DND-41 (cell line): Measurements from ENCODE around the gene ALDH1A2.
"Not testable (repeated sequence)": the region's sequence is repeated elsewhere in the genome, so short reads cannot be mapped to it uniquely, and the experiment has no call there.

Source experiments
- ATAC-seq: fragments of 200-7000 bp; cut with Tn5 transposase; 3 replicates; pipeline ENCODE4 v1.9.1; 2021; ENCODE audit warnings: low read depth; ENCODE audit not compliant: insufficient read depth
- DNase-seq: peaks from one replicate; pipeline ENCODE4 v3.0.0-alpha.2; 2020
- H2AFZ ChIP-seq: 2 replicates; pipeline ENCODE4 v1.6.0; 2012; ENCODE audit warnings: low read depth, low read length
- H3K27ac ChIP-seq: 2 replicates; pipeline ENCODE4 v1.5.1; 2012; ENCODE audit warnings: low read length, inconsistent platforms
- H3K27me3 ChIP-seq: fragments of 200-600 bp; sonication (generic); 2 replicates; pipeline ENCODE4 v1.6.0; 2012; ENCODE audit warnings: low read length, mild to moderate bottlenecking, inconsistent platforms; ENCODE audit not compliant: insufficient read depth, poor library complexity
- H3K36me3 ChIP-seq: 2 replicates; pipeline ENCODE4 v1.5.1; 2012; ENCODE audit warnings: low read length, inconsistent platforms; ENCODE audit not compliant: insufficient read depth
- H3K4me1 ChIP-seq: 2 replicates; pipeline ENCODE4 v1.5.1; 2012; ENCODE audit warnings: mild to moderate bottlenecking, low read length; ENCODE audit not compliant: insufficient read depth
- H3K4me2 ChIP-seq: 2 replicates; pipeline ENCODE4 v1.6.0; 2012; ENCODE audit warnings: mild to moderate bottlenecking, moderate library complexity, low read length, inconsistent platforms; ENCODE audit not compliant: insufficient read depth
- H3K4me3 ChIP-seq, 2 experiments: fragments of 200-600 bp in 1 of 2; shearing (Covaris generic) in 1 of 2; 2 replicates each; pipeline ENCODE4 v1.5.1; 2012 to 2016; ENCODE audit warnings: inconsistent platforms in 2 of 2, low read length in 2 of 2, mild to moderate bottlenecking in 2 of 2, low read depth in 1 of 2, moderate library complexity in 1 of 2
- H3K79me2 ChIP-seq: 2 replicates; pipeline ENCODE4 v1.6.0; 2012; ENCODE audit warnings: low read length, inconsistent platforms; ENCODE audit not compliant: insufficient read depth
- H3K9ac ChIP-seq: 2 replicates; pipeline ENCODE4 v1.6.0; 2012; ENCODE audit warnings: low read depth, mild to moderate bottlenecking, inconsistent platforms, low read length, moderate library complexity
- H3K9me3 ChIP-seq: 2 replicates; pipeline ENCODE4 v1.5.1; 2012; ENCODE audit warnings: low read length, moderate library complexity, mild to moderate bottlenecking, inconsistent platforms; ENCODE audit not compliant: insufficient read depth, severe bottlenecking
- H4K20me1 ChIP-seq: 2 replicates; pipeline ENCODE4 v1.6.0; 2012; ENCODE audit warnings: low read length; ENCODE audit not compliant: insufficient read depth
- CTCF ChIP-seq: IDR thresholded peaks from 2 replicates; pipeline ENCODE4 v1.5.1; 2012; ENCODE audit warnings: borderline replicate concordance, low read length, moderate library complexity, mild to moderate bottlenecking; ENCODE audit not compliant: poor library complexity, severe bottlenecking; ENCODE audit errors: extremely low read depth
- EZH2 ChIP-seq: IDR thresholded peaks from 3 replicates; pipeline ENCODE4 v1.6.1; 2012; ENCODE audit warnings: borderline replicate concordance, low read depth, mild to moderate bottlenecking, moderate library complexity, low read length, inconsistent platforms; ENCODE audit not compliant: severe bottlenecking

Gene ALDH1A2

GRCh38 chr15:58046467-58046866 lies 19.0 kb downstream of the ALDH1A2 start:
- TF ChIP-seq EZH2 (no peak), CTCF (no peak)
- Histone ChIP-seq H3K79me2 (no peaks in the 10 kb centered on the region), H3K4me2 (no peak overlapping the region), H3K36me3 (no peaks in the 10 kb centered on the region), H2AFZ (no peak overlapping the region), H3K27ac (no peak overlapping the region), H3K4me1 (no peaks in the 10 kb centered on the region), H4K20me1 (no peaks in the 10 kb centered on the region), H3K27me3 (peaks cover 24% of the 10 kb centered on the region), H3K9me3 (no peaks in the 10 kb centered on the region), H3K9ac (no peak overlapping the region), H3K4me3 (no peak overlapping the region)
- no peak for ATAC-seq
- no peak for DNase-seq

- not testable (repeated sequence) for H3K36me3 ChIP-seq, H3K4me1 ChIP-seq, H3K9ac ChIP-seq, H3K79me2 ChIP-seq, H3K9me3 ChIP-seq, ATAC-seq, H2AFZ ChIP-seq, H4K20me1 ChIP-seq, H3K4me3 ChIP-seq, DNase-seq, H3K4me2 ChIP-seq, H3K27ac ChIP-seq
- H3K27me3 ChIP-seq: peaks cover 26% of the 10 kb centered on the region
Observed at GRCh38 chr15:58045376-58045775, 20.1 kb downstream of the ALDH1A2 start.

GRCh38 chr15:58044551-58044950 lies 21.0 kb downstream of the ALDH1A2 start:
- Histone ChIP-seq H3K4me1 (no peaks in the 10 kb centered on the region), H3K9me3 (no peaks in the 10 kb centered on the region), H2AFZ (no peak overlapping the region), H3K79me2 (no peaks in the 10 kb centered on the region), H3K9ac (no peak overlapping the region), H3K4me2 (no peak overlapping the region), H3K27me3 (peaks cover 22% of the 10 kb centered on the region), H4K20me1 (no peaks in the 10 kb centered on the region), H3K27ac (no peak overlapping the region), H3K4me3 (no peak overlapping the region), H3K36me3 (no peaks in the 10 kb centered on the region)
- DNase-seq (no peak), ATAC-seq (no peak)
- TF ChIP-seq EZH2 (no peak), CTCF (no peak)

GRCh38 chr15:58043192-58043903 lies 22.2 kb downstream of the ALDH1A2 start:
- Histone ChIP-seq H3K36me3 (no peaks in the 10 kb centered on the region), H3K27me3 (peaks cover 16% of the 10 kb centered on the region), H3K79me2 (no peaks in the 10 kb centered on the region), H3K9me3 (no peaks in the 10 kb centered on the region), H4K20me1 (no peaks in the 10 kb centered on the region), H3K4me3 (no peak overlapping the region), H2AFZ (no peak overlapping the region), H3K4me2 (no peak overlapping the region), H3K9ac (no peak overlapping the region), H3K4me1 (no peaks in the 10 kb centered on the region), H3K27ac (no peak overlapping the region)
- DNase-seq (peak; percentile 35), ATAC-seq (no peak)
- TF ChIP-seq EZH2: no peak
- peak; percentile 73 for TF ChIP-seq CTCF
